ENCODE measurements around the gene TBC1D22A.

The TBC1D22A gene

GRCh38 chr22:46897246-46897623 lies 134.8 kb downstream of the TBC1D22A start:
- DNase-seq (ENCODE audit: low spot score), result no peak
- TF ChIP-seq CTCF (IDR thresholded peaks at IDR 0.05; ENCODE audit: extremely low read depth, missing control alignments), result no peak

GRCh38 chr22:46900549-46900948 lies 138.1 kb downstream of the TBC1D22A start:
- TF ChIP-seq CTCF (IDR thresholded peaks at IDR 0.05; ENCODE audit: extremely low read depth, missing control alignments), result no peak

GRCh38 chr22:46902436-46902835 lies 140.0 kb downstream of the TBC1D22A start:
- no peak for TF ChIP-seq CTCF (IDR thresholded peaks at IDR 0.05; ENCODE audit: extremely low read depth, missing control alignments)
- DNase-seq (ENCODE audit: low spot score), result no peak

More at GRCh38 chr22:46900549-46900948, 138.1 kb downstream of the TBC1D22A start:
- DNase-seq (ENCODE audit: low spot score), result no peak

GRCh38 chr22:46902998-46903916 lies 140.8 kb downstream of the TBC1D22A start:
- DNase-seq (ENCODE audit: low spot score), result no peak
- no peak for TF ChIP-seq CTCF (IDR thresholded peaks at IDR 0.05; ENCODE audit: extremely low read depth, missing control alignments)

- DNase-seq (ENCODE audit: low spot score), result no peak
- TF ChIP-seq CTCF (IDR thresholded peaks at IDR 0.05; ENCODE audit: extremely low read depth, missing control alignments), result no peak
Measured at GRCh38 chr22:46905415-46905814, 143.0 kb downstream of the TBC1D22A start.

- TF ChIP-seq CTCF (IDR thresholded peaks at IDR 0.05; ENCODE audit: extremely low read depth, missing control alignments), result no peak
Measured at GRCh38 chr22:46905834-46906233, 143.4 kb downstream of the TBC1D22A start.

GRCh38 chr22:46906326-46907045 lies 144.0 kb downstream of the TBC1D22A start:
- DNase-seq (ENCODE audit: low spot score), result no peak
- TF ChIP-seq CTCF (IDR thresholded peaks at IDR 0.05; ENCODE audit: extremely low read depth, missing control alignments), result no peak

More at GRCh38 chr22:46905834-46906233, 143.4 kb downstream of the TBC1D22A start:
- no peak for DNase-seq (ENCODE audit: low spot score)
